GM18951 (cell line): ENCODE data around the gene SLC38A5.
"Not testable (repeated sequence)": the region's sequence is repeated elsewhere in the genome, so short reads cannot be mapped to it uniquely, and the experiment has no call there.

Experiments
- POLR2A ChIP-seq: IDR thresholded peaks from 4 replicates; pipeline ENCODE4 v1.6.1; 2011; ENCODE audit warnings: mild to moderate bottlenecking; ENCODE audit not compliant: insufficient read length, insufficient read depth; ENCODE audit errors: extremely low read depth
- in situ Hi-C: fragments of 300-500 bp; cut with MboI; formaldehyde crosslinking; loops from one replicate; pipeline ENCODE4 v1.12.0; 2022; ENCODE audit warnings: low sequenced_read_pairs, mixed read lengths, inconsistent platforms; ENCODE audit not compliant: unreplicated experiment

SLC38A5 gene

GRCh38 chrX:48468693-48469691 is 1.1 kb downstream of the SLC38A5 start:
- peak; percentile 38 for TF ChIP-seq POLR2A
- in situ Hi-C loops: no loop called here

- in situ Hi-C loops: no loop called here
- TF ChIP-seq POLR2A: peak; percentile 11
These were observed 1.8 kb downstream of the SLC38A5 start for GRCh38 chrX:48468247-48468671.

DNA sequence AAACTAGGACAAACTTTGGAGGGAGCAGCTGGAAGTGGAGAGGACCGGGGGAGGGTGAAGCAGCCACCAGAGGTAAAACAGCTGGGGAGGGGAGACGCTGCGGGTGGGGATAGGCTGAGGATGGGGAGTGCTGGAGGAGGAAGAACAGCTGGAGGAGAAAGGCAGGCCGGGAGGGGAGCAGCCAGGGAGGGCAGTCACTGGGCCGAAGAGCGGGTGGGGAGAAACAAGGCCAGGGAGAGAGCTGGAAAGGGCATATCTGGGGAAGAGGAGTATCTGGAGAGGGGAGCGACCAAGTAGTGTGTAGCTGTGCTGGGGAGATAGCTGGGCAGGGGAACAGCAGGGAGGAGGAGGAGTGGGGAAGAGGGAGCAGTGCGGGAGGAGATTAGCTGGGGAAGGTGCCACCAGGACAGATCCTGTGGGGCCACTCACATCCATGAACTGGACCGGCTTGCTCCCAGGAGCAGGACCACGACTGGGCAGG is 2.7 kb downstream of the SLC38A5 start:
- in situ Hi-C loops: no loop called here
- no peak for TF ChIP-seq POLR2A

DNA sequence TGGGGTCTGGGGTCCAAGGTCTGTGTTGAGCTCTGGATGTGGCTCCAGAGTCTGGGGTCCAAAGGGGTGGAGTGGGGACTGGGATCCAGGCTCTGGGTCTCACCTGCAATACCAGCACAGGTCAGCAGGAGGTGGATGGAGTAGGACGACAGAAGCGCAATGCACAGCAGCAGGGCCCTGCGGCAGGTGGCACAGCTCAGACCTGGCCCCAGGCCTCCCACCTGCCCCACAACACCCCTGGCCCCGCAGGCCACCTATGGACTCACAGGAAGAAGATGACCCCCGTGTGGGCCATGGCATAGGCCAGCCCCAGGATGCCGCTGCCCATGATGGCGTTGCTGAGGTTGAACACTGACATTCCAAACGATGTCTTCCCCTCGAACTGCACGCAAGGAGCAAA is 3.4 kb downstream of the SLC38A5 start:
- TF ChIP-seq POLR2A: no peak
- in situ Hi-C loops: no loop called here

DNA sequence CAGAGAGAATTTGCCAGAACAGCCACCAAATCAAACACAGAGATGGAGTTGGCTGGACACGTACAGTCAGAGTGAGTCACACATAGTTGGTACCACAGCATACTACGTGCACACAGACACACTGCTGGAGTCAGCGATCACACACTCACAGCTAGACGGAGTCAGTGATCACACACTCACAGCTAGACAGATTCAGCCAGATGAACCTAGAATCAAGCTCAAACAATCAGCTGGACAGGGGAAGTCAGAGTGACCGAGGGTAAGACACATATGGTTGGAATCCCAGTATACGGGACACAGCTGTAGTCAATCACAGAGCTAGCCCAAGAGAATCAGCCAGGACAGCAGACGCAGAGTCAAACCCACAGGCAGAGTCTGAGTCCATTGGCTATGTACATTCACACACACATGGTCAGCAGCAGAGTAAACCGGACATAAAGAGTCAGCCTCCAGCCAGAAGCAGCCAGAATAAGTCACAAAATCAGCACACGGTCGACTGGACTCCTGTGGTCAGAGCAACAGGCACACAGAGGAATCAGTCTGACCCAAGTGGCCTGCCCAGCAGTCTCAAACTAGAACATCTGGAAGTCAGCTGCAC is 4.6 kb downstream of the SLC38A5 start:
- no peak for TF ChIP-seq POLR2A
- in situ Hi-C loops: no loop called here

DNA sequence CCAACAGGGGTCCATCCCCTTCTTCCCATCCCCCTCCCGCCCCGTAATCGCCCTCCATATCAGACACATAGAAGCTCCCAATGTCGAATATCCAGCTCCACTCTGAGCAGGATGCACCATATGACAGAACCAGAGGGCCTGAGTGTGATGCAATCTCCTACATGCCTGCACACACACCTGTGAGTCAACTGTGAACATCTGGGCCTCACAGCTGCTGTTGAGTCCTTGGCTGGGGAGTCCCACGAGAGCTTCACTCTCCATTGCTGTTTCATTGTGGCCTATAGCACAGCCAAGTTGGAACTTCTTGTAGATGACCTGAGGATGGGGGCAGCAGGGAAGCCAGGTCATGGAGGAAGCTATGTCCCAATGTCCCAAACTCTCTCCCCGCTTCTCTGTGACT is 8.2 kb downstream of the SLC38A5 start:
- in situ Hi-C loops: no loop called here
- TF ChIP-seq POLR2A: no peak

- in situ Hi-C loops: no loop called here
- no peak for TF ChIP-seq POLR2A
These were observed 9.5 kb downstream of the SLC38A5 start for GRCh38 chrX:48460606-48461005.

- TF ChIP-seq POLR2A: no peak
- in situ Hi-C loops: no loop called here
These were observed 10.0 kb downstream of the SLC38A5 start for GRCh38 chrX:48460031-48460430.

DNA sequence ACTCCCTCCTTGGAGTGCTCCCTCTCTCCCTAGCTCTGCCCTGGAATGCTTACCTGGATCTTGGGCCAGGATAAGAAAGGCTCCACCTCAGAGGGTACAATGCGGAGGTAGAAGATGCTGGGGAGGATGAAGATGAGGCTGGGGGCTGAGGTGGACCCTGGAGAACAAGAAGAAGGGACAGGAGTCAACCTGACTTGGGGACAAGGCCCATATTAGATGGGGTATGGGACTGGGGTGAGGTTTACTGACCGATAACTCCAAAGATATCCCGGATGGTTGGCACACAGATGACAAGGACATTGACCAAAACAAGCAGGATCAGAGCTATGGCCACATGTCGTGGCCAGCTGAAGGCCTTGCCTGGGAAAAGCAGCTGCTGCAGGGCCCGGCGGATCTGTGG is 10.6 kb downstream of the SLC38A5 start:
- in situ Hi-C loops: no loop called here
- TF ChIP-seq POLR2A: no peak

GRCh38 chrX:48458711-48459110 is 11.3 kb downstream of the SLC38A5 start:
- in situ Hi-C loops: no loop called here
- no peak for TF ChIP-seq POLR2A

DNA sequence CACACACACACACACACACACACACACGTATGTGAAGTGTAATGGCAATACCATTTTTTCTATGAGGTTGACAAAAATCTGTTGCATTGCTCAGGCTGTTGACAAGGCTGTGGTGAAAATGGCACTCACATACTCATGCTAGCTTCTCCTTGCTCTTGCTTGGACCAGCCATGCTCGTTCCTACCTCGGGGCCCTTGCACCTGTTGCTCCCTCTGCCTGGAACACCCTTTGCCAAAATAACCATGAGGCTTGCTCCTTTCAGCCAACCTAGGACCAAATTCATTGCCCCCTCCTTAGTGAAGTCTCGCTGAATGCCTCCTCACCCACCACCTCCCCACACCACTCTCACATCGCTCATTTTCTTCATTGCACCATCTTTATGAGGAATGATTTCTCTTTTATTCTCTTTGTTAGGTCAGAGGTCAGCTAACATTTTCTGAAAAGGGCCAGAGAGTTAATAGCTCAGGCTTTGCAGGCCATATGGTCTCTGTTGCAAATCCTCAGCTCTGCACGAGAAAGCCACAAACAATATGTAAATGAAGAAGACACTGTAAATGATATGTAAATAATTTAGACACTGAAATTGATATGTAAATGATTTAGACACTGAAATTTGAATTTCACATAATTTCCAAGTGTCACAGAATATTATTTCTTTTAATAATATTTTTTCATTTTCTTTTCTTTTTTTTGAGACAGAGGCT is 13.3 kb downstream of the SLC38A5 start:
- no peak for TF ChIP-seq POLR2A
- in situ Hi-C loops: no loop called here

DNA sequence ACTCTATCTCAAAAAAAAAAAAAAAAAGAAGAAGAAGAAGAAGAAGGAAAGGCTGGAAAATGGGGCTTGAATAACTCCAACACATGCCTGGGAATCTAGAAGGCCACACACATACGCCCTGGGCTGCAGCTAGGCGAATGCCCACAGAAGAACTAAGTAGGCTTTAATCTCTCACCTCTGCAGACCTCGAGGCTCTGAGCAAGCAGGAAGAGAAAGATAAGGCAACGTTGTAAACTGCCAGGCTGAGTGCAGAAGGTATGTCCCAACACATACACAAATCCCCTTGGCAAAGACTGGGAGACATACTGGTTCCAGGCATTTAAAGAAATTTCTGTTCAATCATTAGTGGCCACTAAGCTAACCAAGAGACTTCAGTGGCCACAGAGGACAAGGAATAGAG is 18.4 kb downstream of the SLC38A5 start:
- in situ Hi-C loops: no loop called here
- TF ChIP-seq POLR2A: no peak

DNA sequence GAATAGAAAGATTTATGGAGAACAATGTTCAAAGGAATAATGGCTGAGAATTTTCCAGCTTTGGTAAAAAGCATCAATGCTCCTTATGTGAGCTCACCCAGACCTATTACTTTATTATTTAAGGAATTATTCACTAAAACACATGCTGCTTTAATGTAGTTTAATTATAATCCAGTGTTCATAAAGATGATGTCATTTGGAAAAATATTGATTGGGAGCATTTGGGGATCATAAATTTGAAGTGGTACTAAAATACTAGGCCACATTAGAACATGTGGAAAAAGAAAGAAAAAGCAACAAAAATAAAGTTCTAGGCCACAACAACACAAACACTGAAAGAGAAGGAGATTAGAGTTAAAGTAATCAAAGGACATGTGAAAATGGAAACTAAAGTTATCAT is 20.0 kb downstream of the SLC38A5 start:
- in situ Hi-C loops: no loop called here
- no peak for TF ChIP-seq POLR2A

GRCh38 chrX:48447201-48447600 is 22.9 kb downstream of the SLC38A5 start:
- in situ Hi-C loops: not testable (repeated sequence)

DNA sequence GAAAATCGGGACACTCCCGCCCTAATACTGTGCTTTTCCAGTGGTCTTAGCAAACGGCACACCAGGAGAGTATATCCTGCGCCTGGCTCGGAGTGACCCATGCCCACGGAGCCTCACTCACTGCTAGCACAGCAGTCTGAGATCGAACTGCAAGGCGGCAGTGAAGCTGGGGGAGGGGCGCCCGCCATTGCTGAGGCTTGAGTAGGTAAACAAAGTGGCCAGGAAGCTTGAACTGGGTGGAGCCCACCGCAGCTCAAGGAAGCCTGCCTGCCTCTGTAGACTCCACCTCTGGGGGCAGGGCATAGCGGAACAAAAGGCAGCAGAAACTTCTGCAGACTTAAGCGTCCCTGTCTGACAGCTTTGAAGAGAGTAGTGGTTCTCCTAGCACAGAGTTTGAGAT is 36.3 kb downstream of the SLC38A5 start:
- in situ Hi-C loops: not testable (repeated sequence)

GRCh38 chrX:48430166-48430565 is 39.9 kb downstream of the SLC38A5 start:
- in situ Hi-C loops: not testable (repeated sequence)

- in situ Hi-C loops: not testable (repeated sequence)
These were observed 40.5 kb downstream of the SLC38A5 start for GRCh38 chrX:48429606-48430005.

DNA sequence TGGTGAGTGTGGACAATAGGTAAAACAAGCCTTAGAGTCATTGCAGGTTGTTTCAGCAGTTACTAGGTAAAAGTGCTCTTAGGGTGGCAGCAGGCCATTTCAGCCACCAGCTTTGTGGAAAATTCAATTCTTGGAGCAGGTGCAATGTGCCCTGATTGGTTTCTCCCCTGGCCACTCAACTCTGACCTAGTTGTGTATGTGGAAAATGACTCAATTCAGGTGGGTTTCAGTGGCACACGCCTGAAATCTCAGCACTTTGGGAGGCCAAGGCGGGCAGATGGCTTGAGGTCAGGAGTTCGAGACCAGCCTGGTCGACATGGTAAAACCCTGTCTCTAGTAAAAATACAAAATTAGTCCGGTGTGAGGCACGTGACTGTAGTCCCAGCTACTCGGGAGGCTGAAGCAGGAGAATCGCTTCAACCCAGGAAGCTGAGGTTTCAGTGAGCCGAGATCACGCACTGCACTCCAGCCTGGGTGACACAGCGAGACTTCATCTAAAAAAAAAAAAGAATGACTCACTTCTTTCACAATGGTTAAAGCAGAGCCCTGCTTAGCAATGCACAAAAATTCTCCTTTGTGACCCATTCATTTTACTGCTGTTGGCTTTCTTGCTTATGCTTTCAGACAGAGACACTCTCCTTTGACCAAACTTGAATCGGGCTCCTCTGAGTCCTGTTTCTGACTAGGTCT is 42.9 kb downstream of the SLC38A5 start:
- in situ Hi-C loops: not testable (repeated sequence)
